K562 (cell line): ENCODE results near the gene TBC1D2. TPM values are rescaled to one million over a fixed set of nuclear protein-coding genes. Genes with fewer than 3 reads are reported as not detected.

ENCODE experiments used
- BRD9 ChIP-seq: fragments of 450-650 bp; IDR thresholded peaks from 2 replicates; pipeline ENCODE4 v1.6.1; 2018; ENCODE audit warnings: low read depth; ENCODE audit not compliant: partially characterized antibody
- CSDE1 ChIP-seq, 2 experiments: fragments of 450-650 bp; IDR thresholded peaks; 2 replicates each; pipeline ENCODE4 v1.6.1; 2016; ENCODE audit warnings: mild to moderate bottlenecking in 1 of 2
- EP400 ChIP-seq: fragments of 450-650 bp; IDR thresholded peaks from 2 replicates; pipeline ENCODE4 v1.6.1; 2017; ENCODE audit warnings: antibody characterized with exemption, mild to moderate bottlenecking, moderate library complexity
- FUS ChIP-seq: fragments of 200-400 bp; formaldehyde crosslinking; optimal IDR thresholded peaks from 2 replicates; pipeline ENCODE3; 2017; ENCODE audit warnings: low read depth, low read length
- HEY1 ChIP-seq: fragments of 250-450 bp; sonication (Bioruptor Pico); IDR thresholded peaks from 2 replicates; pipeline ENCODE4 v1.5.0; 2020; ENCODE audit warnings: mild to moderate bottlenecking, moderate library complexity, borderline replicate concordance
- HSF4 ChIP-seq: fragments of 250-450 bp; sonication (Bioruptor Pico); IDR thresholded peaks from 2 replicates; pipeline ENCODE4 v2.1.2; 2022; ENCODE audit warnings: mild to moderate bottlenecking, moderate library complexity, borderline replicate concordance
- PHF21A ChIP-seq: fragments of 450-650 bp; IDR thresholded peaks from 2 replicates; pipeline ENCODE4 v1.6.1; 2017; ENCODE audit warnings: low read depth, borderline replicate concordance
- PRMT5 ChIP-seq: sonication (generic); formaldehyde crosslinking; IDR thresholded peaks from 2 replicates; pipeline ENCODE4 v1.5.0; 2020; ENCODE audit warnings: missing genetic modification reagents
- RHOXF2B ChIP-seq: fragments of 250-450 bp; sonication (Bioruptor Pico); conservative IDR thresholded peaks from 2 replicates; pipeline ENCODE4 v1.5.1; 2021
- SMAD1 ChIP-seq: fragments of 150-350 bp; IDR thresholded peaks from 2 replicates; pipeline ENCODE4 v1.6.1; 2014; ENCODE audit warnings: low read length, low read depth; ENCODE audit not compliant: partially characterized antibody
- SMARCA5 ChIP-seq: fragments of 450-650 bp; IDR thresholded peaks from 2 replicates; pipeline ENCODE4 v1.6.1; 2016
- TCF7 ChIP-seq: sonication (generic); IDR thresholded peaks from 2 replicates; pipeline ENCODE4 v1.6.1; 2016; ENCODE audit warnings: antibody characterized with exemption, borderline replicate concordance
- XRCC3 ChIP-seq: fragments of 450-650 bp; IDR thresholded peaks from 2 replicates; pipeline ENCODE4 v1.6.1; 2017; ENCODE audit warnings: mild to moderate bottlenecking, moderate library complexity
- ZC3H11A ChIP-seq: IDR thresholded peaks from 2 replicates; pipeline ENCODE4 v1.6.1; 2012; ENCODE audit warnings: low read depth, low read length, improper control_type of control experiment
- ZNF668 ChIP-seq: fragments of 250-450 bp; sonication (Bioruptor Pico); IDR thresholded peaks from 2 replicates; pipeline ENCODE4 v1.8.0; 2022; ENCODE audit warnings: mild to moderate bottlenecking, inconsistent platforms
- ZNF695 ChIP-seq: fragments of 450-650 bp; formaldehyde crosslinking; IDR thresholded peaks from 2 replicates; pipeline ENCODE4 v1.4.0; 2020; ENCODE audit warnings: mild to moderate bottlenecking, moderate library complexity
- ZNF696 ChIP-seq: fragments of 250-450 bp; sonication (Bioruptor Pico); conservative IDR thresholded peaks from 2 replicates; pipeline ENCODE4 v1.4.0; 2020; ENCODE audit warnings: mild to moderate bottlenecking, moderate library complexity
- ZNF77 ChIP-seq: fragments of 250-450 bp; sonication (Bioruptor Pico); IDR thresholded peaks from 2 replicates; pipeline ENCODE4 v1.5.0; 2020
- polyA plus RNA-seq, 8 experiments: library from polyadenylated mRNA; depleted of rRNA in 4 of 8; stranded (reverse) in 5 of 8; unstranded in 3 of 8; fragments of >200 nt; fragmentation: Nextera tagmentation in 2 of 8; fragmentation: Illumina TruSeq in 1 of 8; extraction: Ambion mirVana in 2 of 8; extraction: Trizol in 1 of 8; gene quantifications; 2 replicates each; pipeline versions ENCODE4 v1.2.1 to v1.2.3, GENCODE V29; 2011 to 2014; ENCODE audit warnings: inconsistent platforms in 1 of 8, missing spikeins in 1 of 8
- total RNA-seq, 7 experiments: library from RNA; depleted of rRNA in 6 of 7; stranded (reverse); fragments of >200 nt in 6 of 7; fragmentation: Illumina TruSeq in 2 of 7; extraction: Trizol in 2 of 7; gene quantifications; 2 replicates each; pipeline versions ENCODE4 v1.2.1 to v1.2.3, GENCODE V29; 2011 to 2021; ENCODE audit warnings: low replicate concordance in 1 of 7
- TF ChIP-seq, protein P1 (sequence below), 2 experiments: fragments of 450-650 bp; IDR thresholded peaks; 2 replicates each; pipeline ENCODE4 v1.6.1; 2016; ENCODE audit warnings: mild to moderate bottlenecking in 2 of 2, borderline replicate concordance in 1 of 2, low read depth in 1 of 2, moderate library complexity in 1 of 2
- TF ChIP-seq, protein P2 (sequence below): fragments of 150-350 bp; conservative IDR thresholded peaks from 2 replicates; pipeline ENCODE4 v1.6.1; 2014; ENCODE audit warnings: low read length

The TBC1D2 gene
- total and polyA plus RNA-seq, 9 of the 15 experiments (the other 6 are each of a cell fraction or from before 2014, with no cell fraction given), result 0.10 to 7.0 (median 2.5) TPM

DNA sequence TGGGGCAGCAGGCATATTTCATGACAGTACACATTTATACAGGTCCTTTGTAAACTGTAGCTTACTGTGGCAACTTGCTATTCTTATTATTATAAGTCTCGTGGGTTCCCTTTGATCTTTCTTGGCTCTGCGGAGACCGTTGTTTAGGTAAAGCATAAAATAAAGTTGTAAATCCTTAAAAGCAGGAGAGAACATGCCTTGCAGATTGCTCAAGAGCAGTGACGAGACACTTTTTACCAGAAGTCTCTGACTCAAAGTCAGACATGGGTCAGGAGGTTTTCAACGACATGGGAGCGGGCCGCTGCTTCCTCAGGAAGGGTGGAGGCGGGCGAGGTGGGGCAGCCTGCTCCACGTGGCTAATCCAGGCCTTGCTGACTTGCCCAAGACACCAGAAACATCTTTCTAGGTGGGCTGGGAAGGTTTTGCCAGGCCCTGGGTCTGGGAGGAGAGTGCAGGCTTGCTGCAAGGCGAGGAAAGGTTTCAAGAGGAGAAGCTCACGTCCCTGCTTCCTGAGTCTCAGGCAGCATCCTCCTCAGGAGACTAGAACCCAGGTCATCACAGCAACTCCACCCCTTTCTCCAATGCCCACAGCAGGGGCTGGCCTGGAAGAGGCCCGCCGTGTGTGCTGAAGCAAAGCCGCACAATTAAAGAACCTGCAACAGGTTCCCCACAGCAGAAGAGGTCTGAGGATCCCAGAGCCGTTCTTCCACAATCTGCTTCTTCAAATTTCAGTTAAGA, 6.5 kb downstream of the TBC1D2 start (continued):
- TF ChIP-seq, protein P1, sequence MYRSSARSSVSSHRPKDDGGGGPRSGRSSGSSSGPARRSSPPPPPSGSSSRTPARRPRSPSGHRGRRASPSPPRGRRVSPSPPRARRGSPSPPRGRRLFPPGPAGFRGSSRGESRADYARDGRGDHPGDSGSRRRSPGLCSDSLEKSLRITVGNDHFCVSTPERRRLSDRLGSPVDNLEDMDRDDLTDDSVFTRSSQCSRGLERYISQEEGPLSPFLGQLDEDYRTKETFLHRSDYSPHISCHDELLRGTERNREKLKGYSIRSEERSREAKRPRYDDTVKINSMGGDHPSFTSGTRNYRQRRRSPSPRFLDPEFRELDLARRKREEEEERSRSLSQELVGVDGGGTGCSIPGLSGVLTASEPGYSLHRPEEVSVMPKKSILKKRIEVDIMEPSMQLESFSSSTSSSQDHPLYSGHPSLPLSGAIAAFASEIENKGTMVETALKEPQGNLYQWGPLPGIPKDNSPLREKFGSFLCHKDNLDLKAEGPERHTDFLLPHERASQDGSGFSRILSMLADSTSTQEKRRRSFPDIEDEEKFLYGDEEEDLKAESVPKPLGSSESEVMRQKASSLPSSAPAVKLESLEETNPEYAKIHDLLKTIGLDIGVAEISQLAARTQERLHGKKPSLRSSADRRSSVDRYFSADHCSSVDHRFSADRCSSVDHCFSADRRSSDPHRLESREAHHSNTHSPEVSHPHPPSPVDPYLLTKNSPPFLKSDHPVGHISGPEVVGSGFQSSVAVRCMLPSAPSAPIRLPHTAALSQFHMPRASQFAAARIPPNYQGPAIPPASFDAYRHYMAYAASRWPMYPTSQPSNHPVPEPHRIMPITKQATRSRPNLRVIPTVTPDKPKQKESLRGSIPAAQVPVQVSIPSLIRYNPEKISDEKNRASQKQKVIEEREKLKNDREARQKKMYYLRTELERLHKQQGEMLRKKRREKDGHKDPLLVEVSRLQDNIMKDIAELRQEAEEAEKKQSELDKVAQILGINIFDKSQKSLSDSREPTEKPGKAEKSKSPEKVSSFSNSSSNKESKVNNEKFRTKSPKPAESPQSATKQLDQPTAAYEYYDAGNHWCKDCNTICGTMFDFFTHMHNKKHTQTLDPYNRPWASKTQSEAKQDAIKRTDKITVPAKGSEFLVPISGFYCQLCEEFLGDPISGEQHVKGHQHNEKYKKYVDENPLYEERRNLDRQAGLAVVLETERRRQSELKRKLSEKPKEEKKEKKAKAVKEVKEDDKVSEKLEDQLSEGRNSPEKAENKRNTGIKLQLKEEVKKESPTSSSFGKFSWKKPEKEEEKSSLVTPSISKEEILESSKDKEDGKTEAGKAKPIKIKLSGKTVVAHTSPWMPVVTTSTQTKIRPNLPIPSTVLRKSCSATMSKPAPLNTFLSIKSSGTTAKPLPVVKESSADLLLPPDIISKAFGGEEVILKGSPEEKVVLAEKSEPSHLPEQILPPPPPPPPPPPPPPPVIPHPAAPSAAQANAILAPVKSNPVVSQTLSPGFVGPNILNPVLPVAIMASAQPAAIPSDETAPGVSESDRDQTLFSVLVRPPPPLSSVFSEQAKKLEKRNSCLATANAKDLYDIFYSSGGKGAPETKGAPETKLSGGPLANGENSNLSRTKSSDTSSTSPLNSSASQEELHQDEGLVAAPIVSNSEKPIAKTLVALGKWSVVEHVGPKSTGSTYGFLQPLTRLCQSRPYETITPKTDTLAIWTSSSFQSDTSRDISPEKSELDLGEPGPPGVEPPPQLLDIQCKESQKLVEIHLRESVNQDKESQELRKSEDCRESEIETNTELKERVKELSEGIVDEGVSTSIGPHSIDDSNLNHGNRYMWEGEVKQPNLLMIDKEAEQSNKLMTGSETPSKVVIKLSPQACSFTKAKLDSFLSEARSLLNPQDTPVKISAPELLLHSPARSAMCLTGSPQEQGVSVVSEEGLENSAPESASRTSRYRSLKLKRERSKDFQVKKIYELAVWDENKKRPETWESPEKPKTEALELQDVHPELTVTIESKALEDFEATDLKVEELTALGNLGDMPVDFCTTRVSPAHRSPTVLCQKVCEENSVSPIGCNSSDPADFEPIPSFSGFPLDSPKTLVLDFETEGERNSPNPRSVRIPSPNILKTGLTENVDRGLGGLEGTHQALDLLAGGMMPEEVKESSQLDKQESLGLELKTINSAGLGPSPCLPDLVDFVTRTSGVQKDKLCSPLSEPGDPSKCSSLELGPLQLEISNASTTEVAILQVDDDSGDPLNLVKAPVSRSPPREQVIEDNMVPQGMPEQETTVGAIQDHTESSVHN (IDR thresholded peaks at IDR 0.05; ENCODE audit: borderline replicate concordance in 1 of 2, low read depth in 1 of 2), result no peak
- no peak for TF ChIP-seq RHOXF2B (CRISPR knock-in tag)
- TF ChIP-seq XRCC3, result no peak
- TF ChIP-seq ZNF77 (CRISPR knock-in tag), result no peak
- no peak for TF ChIP-seq PHF21A
- no peak for TF ChIP-seq FUS
- peak; percentile 88 for TF ChIP-seq EP400
- TF ChIP-seq ZNF695 (CRISPR knock-in tag), result no peak
- TF ChIP-seq, protein P2, sequence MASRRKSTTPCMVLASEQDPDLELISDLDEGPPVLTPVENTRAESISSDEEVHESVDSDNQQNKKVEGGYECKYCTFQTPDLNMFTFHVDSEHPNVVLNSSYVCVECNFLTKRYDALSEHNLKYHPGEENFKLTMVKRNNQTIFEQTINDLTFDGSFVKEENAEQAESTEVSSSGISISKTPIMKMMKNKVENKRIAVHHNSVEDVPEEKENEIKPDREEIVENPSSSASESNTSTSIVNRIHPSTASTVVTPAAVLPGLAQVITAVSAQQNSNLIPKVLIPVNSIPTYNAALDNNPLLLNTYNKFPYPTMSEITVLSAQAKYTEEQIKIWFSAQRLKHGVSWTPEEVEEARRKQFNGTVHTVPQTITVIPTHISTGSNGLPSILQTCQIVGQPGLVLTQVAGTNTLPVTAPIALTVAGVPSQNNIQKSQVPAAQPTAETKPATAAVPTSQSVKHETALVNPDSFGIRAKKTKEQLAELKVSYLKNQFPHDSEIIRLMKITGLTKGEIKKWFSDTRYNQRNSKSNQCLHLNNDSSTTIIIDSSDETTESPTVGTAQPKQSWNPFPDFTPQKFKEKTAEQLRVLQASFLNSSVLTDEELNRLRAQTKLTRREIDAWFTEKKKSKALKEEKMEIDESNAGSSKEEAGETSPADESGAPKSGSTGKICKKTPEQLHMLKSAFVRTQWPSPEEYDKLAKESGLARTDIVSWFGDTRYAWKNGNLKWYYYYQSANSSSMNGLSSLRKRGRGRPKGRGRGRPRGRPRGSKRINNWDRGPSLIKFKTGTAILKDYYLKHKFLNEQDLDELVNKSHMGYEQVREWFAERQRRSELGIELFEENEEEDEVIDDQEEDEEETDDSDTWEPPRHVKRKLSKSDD, result no peak
- TF ChIP-seq HEY1 (CRISPR knock-in tag), result no peak
- TF ChIP-seq PRMT5 (CRISPR knock-in tag), result no peak
- no peak for TF ChIP-seq HSF4 (CRISPR knock-in tag)
- TF ChIP-seq CSDE1 (IDR thresholded peaks at IDR 0.05), result no peak
- TF ChIP-seq BRD9, result peak; percentile 50
- TF ChIP-seq TCF7, result no peak
- no peak for TF ChIP-seq ZC3H11A
- no peak for TF ChIP-seq ZNF668 (CRISPR knock-in tag)
- no peak for TF ChIP-seq ZNF696 (CRISPR knock-in tag)
- no peak for TF ChIP-seq SMAD1
- TF ChIP-seq SMARCA5, result no peak
